NT2/D1 (cell line): ENCODE results near the gene AKR7A2.

Source experiments
- DNase-seq: peaks from one replicate; pipeline ENCODE4 v3.0.0-alpha.2; 2011; ENCODE audit warnings: low read depth, low spot score
- H3K27me3 ChIP-seq: 2 replicates; pipeline ENCODE4 v1.6.0; 2011; ENCODE audit warnings: mild to moderate bottlenecking; ENCODE audit not compliant: insufficient read length, insufficient read depth
- H3K36me3 ChIP-seq: 2 replicates; pipeline ENCODE4 v1.6.1; 2011; ENCODE audit warnings: mild to moderate bottlenecking, low read length, mixed read lengths; ENCODE audit not compliant: insufficient read depth, insufficient read length
- H3K4me1 ChIP-seq: 2 replicates; pipeline ENCODE4 v1.5.1; 2011; ENCODE audit not compliant: insufficient read depth, insufficient read length
- H3K4me3 ChIP-seq: 2 replicates; pipeline ENCODE4 v1.5.1; 2011; ENCODE audit warnings: low read depth; ENCODE audit not compliant: insufficient read length
- H3K9ac ChIP-seq: 2 replicates; pipeline ENCODE4 v1.6.0; 2011; ENCODE audit warnings: low read depth; ENCODE audit not compliant: insufficient read length
- H3K9me3 ChIP-seq: 2 replicates; pipeline ENCODE4 v1.5.1; 2011; ENCODE audit warnings: mild to moderate bottlenecking, low read length; ENCODE audit not compliant: insufficient read depth
- SUZ12 ChIP-seq: IDR thresholded peaks from 2 replicates; pipeline ENCODE4 v1.6.1; 2011; ENCODE audit not compliant: insufficient read length, insufficient read depth; ENCODE audit errors: extremely low read depth
- YY1 ChIP-seq: IDR thresholded peaks from 2 replicates; pipeline ENCODE4 v1.6.1; 2011; ENCODE audit not compliant: insufficient read length, insufficient read depth
- ZNF274 ChIP-seq: IDR thresholded peaks from 2 replicates; pipeline ENCODE4 v1.6.1; 2011; ENCODE audit warnings: mild to moderate bottlenecking, low read depth, low read length

The AKR7A2 gene

DNA sequence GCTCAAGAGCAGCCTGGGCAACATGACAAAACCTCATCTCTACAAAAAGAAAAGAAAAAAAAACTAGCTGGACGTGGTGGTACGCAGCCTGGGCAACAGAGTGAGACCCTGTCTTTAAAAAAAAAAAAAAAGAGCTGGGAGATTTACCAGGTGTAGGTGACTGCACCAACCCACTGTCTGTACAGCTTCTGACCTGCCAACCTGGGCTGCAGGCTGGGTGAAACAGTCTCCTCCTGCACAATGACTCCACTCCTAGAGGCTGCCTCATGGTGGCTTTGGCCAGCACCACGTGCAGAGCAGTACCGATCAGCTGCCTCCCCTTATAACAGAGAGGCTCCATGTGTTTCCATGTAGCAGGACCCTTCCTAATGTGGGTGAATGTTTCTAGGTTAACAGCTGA lies 56.7 kb downstream of the AKR7A2 start:
- no peaks in the 10 kb centered on the region for H3K27me3 ChIP-seq
- peaks cover 6% of the 10 kb centered on the region for H3K4me1 ChIP-seq
- no peaks in the 10 kb centered on the region for H3K9me3 ChIP-seq
- H3K4me3 ChIP-seq: no peak overlapping the region
- no peak for DNase-seq
- peaks cover 75% of the 10 kb centered on the region for H3K36me3 ChIP-seq
- TF ChIP-seq ZNF274 (no peak), YY1 (no peak), SUZ12 (no peak)
- H3K9ac ChIP-seq: no peak overlapping the region

DNA sequence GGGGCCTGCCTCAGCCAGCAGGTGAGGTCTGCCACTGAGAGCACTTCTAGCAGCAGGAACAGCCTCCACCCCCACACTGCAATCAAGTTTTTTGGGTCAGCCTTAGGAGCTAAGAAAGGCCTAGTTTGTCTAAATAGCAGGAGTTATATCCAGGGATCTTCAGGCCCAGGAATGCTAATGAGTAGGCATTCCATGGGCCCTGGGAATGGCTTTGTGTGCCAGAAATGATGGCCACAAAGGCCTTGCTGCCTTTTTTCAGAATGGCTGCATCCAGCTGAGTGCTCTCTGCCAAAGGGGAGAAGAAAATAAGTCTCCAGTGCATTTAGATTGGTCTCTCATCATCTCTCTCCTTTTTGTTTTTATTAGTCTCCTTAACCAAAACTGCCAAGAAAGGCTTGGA lies 57.5 kb downstream of the AKR7A2 start:
- H3K27me3 ChIP-seq: no peaks in the 10 kb centered on the region
- H3K4me1 ChIP-seq: peaks cover 6% of the 10 kb centered on the region
- H3K36me3 ChIP-seq: peaks cover 66% of the 10 kb centered on the region
- no peak for TF ChIP-seq YY1
- TF ChIP-seq SUZ12: no peak
- TF ChIP-seq ZNF274: no peak
- no peak overlapping the region for H3K4me3 ChIP-seq
- H3K9me3 ChIP-seq: no peaks in the 10 kb centered on the region
- H3K9ac ChIP-seq: peak overlapping the region; percentile 50
- peak; percentile 32 for DNase-seq
